ENCODE data around the gene IFNLR1.

Gene IFNLR1

DNA sequence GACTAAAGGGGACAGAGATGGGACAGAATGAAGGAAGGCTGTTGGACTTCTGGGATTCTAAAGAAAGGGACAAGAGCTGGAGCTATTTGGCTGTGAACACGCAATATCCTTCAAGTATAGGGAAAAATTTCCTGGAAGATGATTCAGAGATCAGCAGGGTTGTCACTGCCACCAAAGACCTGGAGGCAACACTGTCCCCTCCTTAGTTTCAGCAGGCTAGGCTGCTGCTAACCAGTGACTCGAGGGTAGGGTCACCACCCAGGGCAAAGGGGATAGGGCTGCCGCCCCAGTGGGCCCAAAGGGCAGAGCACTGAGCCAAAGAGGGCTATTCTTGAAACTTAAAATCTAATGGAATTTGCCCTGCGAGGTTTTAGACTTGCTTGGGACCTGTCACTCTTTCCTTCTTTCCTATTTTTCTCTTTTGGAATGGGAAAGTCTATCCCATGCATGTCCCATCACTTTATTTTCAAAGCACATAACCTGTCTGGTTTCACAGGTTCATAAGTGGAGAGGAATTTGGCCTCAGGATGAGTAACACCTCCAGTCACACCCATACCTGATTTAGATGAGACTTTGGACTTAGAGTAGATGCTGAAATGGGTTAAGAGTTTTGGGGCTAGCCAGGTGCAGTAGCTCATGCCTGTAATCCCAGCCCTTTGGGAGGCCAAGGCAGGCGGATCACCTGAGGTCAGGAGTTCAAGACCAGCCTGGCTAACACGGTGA is 11.9 kb downstream of the IFNLR1 start:
- DNase-seq = no peak

DNA sequence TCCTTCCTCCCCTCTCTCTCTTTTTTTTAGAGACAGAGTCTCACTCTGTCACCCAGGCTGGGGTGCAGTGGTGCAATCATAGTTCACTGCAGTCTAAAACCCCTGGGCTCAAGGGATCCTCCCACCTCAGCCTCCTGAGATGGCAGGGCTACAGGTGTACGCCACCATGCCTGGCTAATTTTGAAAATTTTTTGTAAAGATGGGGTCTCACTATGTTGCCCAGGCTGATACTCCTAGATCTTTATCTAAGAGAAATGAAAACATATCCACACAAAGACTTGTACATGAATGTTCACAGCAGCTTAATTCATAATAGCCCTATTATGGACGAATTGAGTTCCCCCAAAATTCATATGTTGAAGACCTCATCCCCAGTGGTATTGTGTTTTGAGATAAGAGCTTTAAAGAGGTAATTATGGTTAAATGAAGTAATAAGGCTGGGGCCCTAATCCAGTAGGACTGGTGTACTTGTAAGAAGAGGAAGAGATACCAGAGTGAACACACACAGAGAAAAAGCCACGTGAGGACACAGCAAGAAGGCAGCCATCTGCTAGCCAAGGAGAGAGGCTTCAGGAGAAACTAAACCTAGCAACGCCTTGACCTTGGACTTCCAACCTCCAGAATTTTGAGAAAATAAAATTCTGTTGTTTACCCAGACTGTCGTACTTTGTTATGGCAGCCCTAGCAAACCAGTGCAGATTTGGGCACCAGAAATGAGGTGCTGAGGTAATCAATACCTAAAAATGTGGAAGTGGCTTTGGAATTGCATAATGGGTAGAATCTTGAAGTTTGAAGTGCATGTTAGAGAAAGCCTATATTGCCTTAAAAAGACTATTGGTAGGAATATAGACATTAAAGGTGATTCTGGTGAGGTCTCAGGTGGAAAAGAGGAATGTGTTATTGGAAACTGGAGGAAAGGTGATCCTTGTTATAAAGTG is 13.2 kb downstream of the IFNLR1 start:
- DNase-seq = peak; percentile 11 to 59 (median 44)

DNA sequence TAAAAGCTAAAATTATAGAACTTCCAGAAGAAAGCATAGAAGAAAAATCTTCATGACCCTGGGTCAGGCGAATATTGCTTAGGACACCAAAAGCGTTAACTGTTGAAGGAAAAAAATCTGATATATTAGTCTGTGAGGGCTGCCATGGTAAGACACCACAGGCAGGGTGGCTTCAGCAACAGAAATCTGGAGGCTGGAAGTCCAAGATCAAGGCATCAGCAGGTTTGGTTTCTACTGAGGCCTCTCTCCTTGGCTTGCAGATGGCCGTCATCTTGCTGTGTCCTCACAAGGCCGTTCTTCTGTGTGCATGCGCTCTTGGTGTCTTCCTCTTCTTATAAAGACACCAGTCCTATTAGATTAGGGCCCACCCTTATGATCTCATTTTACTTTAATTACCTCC is 14.5 kb downstream of the IFNLR1 start:
- DNase-seq = no peak

DNA sequence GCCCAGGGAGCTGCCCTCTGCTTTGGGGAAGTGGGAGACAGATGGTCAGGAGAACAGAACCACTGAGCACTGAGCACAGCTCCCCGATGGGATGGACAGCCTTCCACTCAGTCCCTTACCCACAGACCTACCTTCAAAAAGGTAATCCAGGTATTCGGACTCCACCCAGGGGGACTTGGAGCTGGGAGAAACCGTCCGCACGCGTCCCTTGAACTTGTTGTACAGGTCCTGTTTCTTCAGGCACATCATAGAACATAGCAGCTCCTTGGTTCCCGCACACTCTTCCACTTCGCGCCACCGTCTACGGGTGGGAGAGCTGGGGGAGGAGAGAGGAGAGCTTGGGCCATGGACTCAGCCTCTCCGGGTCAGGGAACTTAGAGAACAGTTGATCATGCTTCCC is 17.8 kb downstream of the IFNLR1 start:
- DNase-seq = no peak

DNA sequence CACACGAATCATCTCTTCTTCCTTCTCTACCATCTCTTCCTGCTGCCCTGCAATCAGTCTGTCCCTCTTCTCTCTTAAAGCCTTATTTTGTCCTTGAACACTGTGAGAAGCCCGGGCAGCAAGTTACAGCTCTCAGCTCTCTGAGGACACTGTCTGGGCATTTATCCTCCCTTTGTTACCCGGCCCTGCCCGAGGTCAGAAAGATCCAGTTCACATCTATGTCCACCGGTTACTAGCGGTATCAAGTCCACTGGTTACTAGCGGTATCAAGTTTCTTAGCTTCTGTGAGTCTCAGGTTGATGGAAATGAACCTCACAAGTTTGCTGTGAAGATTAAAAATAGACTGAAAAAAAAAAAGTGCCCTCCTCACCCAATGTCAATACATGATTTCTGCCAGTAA is 18.8 kb downstream of the IFNLR1 start:
- no peak for DNase-seq

DNA sequence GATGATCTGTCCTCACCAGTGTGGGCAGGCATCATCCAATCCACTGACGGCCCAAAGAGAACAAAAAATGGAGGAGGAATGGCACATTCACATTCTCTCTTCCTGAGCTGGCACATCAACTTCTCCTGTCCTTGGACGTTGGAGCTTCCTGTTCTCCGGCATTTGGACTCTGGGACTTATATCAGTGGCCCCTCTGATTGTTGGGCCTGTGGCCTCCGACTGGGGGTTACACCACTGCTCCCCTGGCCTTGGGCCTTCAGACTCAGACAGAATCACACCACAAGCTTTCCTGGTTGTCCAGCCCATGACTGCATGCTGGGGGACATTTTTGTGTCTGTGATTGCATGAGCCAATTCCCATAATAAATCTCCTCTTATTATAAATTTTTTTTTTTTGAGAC is 20.1 kb downstream of the IFNLR1 start:
- no peak for DNase-seq

DNA sequence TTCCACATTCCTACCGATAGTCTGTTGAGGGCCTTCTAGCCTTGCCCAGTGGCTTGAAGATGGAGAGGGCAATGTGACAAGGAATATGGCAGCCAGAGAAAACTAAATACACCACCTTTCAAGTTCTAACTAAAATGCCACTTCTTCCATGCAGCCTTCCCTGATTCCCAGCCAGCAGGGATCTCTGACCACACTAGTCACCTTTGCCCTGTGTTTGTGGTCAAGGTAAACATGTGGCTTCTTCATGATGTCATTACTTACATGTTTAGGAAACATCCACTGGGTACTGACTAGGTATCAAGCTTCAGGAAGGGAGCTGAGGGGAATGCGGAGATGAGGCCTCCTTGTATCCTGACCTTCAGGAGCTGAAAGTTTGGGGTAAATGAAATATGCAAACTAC is 21.6 kb downstream of the IFNLR1 start:
- no peak for DNase-seq

DNA sequence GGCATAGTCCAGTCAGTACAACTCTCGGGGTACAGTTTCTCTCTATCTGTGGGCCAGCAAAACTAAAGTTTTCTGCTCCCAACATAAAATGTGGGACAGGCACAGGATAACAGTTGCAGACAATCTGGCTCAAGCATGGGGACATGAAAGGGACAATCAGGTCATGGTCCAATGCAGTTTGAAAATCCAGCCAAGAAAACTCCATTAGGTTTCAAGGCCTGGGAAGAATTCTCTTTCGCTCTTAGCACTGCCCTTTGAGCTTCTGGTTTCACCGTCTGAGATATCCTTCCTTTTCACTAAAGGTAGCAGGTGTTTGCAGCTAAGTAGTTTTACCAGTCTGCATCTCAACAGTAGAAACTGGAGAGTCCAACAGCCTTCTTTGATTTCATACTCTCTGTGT is 23.1 kb downstream of the IFNLR1 start:
- no peak for DNase-seq

DNA sequence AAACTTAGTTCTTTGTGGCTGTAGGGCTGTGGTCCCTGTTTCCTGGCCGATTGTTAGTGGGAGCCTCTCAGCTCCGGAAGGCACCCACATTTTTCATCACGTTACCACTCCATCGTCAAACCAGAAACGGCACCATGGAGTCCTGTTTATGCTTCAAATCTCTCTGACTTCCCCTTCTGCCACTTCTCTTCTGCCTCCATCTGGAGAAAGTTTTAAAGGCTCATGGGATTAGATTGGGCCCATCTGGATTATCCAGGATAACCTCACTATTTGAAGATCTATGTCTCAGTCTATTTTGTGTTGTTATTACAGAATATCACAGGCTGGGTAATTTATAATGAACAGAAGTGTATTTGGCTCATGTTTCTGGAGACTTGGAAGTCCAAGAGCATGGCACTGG is 24.9 kb downstream of the IFNLR1 start:
- peak in 1 of 4 experiments; percentile 30 for DNase-seq

DNA sequence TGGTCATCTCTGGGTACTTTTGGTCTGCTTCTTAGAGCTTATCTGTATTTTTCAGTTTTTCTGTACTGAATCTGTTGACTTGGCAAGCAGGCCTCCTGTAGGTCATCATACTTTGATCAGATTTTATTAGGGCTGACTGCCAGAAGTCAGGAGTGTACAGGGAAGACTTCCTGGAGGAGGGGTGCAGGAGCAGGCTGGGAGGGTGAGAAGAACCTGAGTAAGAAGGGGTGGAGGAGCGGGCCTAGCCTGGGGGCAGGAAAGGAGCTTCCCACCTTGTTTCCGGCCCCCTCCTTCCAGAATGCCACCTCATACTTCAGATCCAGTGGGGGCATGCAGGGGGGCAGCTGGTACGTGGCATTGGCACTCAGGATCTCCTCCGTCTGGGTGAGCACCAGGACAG is 25.8 kb downstream of the IFNLR1 start:
- DNase-seq = no peak

DNA sequence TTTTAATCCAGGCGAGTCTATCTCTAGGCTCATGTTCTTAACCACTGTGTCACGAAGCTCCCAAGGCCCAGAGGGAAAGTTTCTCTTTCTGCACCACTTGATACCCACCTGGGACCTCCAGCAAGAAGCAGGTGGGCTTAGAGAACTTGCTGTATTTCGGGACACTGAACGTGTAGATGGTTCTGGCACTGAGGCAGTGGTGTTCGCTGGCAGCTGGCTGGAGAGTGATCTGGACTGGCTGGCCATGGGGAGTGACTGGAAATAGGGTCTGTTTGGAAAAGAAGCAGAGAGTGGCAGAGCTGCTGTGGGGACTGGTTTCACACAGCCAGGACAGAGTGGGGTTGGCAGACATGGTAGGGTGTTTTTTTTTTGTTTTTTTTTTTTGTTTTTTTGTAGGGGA is 27.7 kb downstream of the IFNLR1 start:
- no peak for DNase-seq

DNA sequence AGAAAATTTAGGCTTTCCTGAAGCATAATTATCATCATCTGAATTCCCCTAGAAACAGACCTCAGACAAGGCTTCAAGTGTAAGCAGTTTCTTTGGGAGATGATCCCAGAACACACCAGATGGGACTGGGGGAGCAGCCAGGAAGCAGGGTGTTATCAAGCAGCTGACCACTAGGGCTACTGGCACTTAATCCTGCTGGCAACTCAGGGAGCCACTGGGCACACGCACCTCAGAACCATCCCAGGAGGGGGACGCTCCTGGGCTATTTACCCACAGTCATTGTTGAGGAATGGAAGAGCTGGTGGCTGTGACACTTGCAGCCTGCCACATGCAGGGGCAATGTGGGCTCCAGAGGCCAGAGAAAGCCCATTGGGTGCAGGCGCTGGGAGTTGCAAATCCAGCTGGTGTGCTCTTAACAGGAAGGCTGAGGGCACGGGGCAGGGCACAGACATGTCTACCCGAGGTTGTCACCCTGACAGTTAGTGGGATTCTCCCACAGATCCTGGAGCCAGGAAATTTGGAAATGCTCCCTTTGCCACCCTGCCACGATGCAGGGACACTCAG is 29.1 kb downstream of the IFNLR1 start:
- DNase-seq = peak in 2 of 4 experiments; percentile 9 to 11

DNA sequence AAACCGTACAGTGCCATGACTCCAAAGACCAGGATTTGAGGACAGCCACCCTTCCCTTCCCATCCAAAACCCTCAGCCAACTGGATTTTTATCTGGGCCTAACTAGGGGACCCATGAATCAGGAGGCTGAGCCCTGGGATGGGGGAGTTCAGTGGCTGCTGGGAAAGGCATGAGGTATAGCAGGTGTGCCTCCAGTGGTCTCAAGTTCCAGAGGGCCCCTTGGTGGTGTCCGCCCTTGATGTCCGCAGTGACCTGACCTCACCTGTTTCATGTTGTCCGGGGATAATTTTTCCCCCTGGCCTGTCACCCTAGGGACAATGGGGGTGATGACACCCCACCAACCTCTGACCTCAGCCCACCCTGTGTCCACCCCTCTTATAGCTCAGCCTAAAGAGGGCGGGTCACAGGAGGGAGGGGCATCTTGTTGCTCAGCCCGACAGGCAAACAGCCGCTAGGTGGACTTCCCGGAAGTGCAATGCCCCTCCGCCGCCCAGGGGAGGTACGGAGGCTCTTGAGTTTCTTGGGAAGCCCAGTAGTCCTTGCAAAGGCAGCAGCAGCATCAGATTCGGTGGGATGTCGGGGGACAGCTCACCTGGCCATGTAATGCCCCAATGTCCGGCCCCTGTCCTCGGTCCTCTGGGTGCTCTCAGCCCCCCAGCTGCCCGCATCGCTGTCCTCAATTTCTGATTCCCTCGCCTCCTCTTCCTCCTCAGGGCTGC is 30.4 kb downstream of the IFNLR1 start:
- no peak for DNase-seq

DNA sequence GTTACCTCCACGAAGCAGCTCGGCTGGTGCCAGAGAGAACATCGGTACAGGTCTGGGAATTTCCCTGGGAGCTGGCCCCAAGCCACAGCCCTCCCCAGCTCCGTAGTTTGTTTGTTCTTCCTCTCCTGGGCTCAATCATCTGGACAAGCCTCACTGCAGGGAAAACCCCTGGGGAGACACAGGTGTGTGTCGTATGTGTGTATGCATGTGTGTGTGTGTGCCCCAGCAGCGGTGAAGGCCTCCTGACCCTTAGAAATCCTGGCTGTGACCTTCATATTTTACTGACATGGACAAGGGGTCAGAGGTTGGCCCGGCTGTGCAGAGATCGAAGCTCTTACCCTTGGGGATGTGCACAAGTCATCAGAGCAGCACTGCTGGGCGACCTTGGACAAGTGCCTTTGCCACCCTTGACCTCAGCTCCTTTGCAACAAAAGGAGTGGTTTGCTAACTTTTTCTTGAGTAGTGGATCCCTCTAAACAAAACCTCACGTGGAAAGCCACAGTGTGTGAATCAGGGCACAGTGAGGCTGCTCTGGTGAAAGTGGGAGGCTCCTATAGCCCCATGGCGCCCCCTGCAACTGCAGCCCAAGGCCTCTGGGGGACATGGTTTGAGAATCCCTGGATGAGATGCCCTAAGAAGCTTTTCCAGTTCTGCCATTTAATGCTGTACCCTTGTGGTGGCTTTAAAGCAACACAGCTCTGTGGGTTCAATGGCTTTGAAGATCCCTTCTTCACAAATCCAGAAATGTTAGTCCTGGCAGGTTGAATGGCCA is 31.9 kb downstream of the IFNLR1 start:
- peak in 2 of 4 experiments; percentile 8 to 22 for DNase-seq

DNA sequence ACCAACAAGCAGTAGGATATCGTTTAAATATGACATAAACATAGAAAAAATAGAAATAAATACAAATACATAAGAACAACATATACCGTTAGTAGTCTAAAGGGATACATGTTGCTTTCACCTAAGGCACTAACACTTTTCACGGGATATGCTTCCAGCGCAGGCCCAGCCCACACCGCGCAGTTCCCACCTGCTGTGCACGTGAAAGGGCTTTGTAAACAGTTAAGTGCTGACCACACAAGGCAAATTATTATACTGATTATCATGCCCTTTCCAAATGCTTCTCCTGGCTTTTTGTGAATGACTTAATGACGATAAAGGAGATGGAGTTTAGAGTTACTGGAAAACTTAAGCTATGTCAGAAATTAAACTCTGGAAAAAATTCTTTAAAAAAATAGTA is 32.9 kb downstream of the IFNLR1 start:
- DNase-seq = no peak

DNA sequence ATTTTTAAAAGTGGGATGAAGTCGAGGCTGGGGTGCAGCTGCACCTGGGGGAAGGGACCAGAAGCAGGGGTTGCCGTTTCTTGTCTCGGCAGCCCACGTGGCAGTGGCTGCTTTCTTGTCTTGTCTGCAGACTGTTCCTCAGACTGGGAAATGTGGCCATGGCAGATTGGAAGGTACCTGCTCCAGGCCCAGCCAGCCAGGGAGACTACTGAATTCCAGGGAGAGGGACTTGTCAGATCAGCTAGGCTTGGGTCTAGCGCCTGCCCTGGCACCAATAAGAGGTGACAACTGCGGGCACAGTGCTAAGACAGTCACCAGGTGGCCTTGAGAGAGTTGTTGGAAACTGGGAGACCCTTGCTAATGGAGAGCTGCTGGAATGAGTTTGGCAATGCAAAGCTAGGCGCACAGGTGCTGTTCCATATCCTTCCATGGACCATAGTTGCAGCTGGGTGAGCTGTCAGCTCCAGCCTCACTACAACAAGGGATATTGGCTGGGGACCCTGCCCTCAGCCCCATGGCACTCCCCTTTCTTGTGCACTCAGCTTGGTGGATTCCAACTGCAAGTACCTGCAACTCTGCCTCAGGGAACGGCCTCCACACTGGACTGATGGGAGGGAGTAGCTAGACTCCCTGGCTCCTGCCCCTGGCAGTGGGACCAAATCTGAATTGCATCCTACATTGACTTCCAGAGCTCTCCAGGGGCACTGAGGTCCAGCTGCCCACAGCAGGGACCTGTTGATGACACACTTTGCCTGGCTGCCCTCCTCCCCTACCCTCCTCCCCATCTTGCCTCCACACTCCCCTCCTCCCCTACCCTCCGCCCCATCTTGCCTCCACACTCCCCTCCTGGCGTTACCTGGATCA is 34.2 kb downstream of the IFNLR1 start:
- no peak for DNase-seq

DNA sequence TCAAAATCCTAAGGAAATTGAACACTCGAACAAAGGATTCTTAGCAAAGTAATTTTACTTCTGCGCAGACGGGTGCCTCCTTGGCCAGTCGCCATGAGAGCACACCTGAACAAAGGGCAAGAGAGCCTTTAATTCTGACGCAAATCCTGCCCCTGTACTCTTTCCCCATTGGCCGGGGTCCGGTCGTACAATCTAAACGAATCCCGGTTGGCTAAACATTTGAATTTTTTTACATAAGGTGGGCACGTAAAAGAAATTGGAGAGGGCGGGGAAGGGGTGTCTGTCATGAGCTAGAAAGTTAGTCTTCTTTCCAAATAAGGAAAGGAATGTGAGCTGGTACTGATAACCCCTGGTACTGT is 35.9 kb downstream of the IFNLR1 start:
- DNase-seq = no peak

DNA sequence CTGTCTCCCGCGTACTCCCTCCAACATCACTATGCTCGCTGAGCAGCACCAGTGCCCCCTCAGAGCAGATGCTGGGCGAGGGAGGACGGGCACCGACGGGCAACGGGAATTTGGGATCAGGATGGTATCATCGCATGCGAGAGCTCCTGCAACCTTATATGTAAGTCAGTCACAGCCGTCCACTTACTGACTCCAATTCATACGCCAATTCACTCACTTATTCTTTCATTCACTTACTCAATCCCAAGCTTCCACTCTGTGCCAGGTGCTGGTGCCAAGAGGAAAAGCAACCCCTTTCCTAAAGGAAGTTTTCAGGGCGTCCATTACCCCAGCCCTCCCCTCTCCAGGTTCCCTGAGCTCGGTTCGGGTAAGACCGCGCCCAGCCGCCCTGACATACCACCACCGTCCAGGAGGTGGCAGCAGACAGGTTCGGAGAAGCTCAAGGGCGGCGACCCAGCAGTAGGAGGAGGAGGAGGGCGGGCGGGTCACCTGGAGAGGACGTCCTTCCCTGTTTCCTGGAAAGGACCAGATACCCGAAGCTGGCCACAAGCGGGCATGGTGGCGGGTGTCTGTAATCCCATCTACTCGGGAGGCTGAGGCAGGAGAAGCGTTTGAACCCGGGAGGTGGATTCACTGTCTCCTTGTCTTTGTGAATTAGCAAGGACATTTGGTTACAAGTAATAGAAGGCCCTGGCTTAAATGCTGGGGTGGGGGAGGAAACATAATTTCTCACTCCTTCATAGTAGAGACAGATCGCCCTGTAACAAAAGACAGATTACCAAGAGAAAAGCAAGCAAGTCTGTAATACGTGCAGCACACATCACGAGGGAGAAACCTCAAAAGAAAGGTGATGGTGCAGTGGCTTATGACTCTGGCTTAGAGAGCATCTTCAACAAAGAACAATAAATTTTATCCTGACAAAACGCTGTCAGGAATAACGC is 36.6 kb downstream of the IFNLR1 start:
- peak; percentile 79 to 90 (median 88) for DNase-seq

DNA sequence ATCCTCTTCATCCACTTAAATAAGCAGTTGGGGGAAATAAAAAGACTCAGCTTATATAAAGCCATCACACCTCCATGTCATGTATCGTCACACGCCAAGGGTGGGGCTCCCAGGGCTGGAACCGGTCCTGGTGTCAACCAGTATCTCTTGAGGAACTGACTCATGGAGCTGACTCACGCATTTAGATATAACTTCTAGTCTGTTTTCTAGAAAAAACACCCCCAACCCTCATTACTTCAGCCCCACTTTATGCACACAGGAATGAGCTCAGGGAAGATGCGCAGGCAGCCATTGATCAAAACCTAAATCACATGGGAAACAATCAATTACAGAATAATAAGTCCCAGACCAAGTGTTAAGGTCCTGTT is 37.2 kb downstream of the IFNLR1 start:
- DNase-seq = peak; percentile 56 to 78 (median 69)

DNA sequence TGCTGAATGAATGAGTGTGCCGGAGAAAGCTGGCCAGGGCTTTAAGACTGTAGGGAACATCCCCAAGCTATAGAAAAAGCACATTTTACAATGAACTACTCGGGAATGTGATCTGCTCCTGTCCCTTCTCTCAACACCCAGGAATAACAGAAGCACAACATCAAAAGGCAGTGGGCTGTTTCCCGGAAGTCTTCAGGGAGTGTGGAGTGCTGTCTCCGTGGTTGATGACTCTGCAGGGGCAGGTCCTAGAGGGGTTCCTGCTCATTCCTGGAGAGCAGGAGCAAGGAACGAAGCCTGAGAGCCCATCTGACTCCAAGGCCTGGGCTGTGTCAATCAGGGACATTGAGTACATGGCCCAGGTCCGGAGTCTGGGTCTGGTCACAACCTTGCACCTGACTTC is 39.3 kb downstream of the IFNLR1 start:
- DNase-seq = no peak
